Epidermal melanocyte (primary cell): ENCODE measurements around the gene OLA1.

ENCODE experiments used
- DNase-seq: peaks from one replicate; pipeline ENCODE4 v3.0.0; 2011; ENCODE audit warnings: low spot score; ENCODE audit not compliant: insufficient read length

Gene OLA1

GRCh38 chr2:174035981-174036742 is 212.2 kb downstream of the OLA1 start:
- no peak for DNase-seq

- no peak for DNase-seq
Measured at GRCh38 chr2:174035117-174035635, 213.2 kb downstream of the OLA1 start.

GRCh38 chr2:174033163-174033550 is 215.2 kb downstream of the OLA1 start:
- DNase-seq, result no peak

GRCh38 chr2:174031226-174031625 is 217.1 kb downstream of the OLA1 start:
- DNase-seq, result no peak

- DNase-seq, result no peak
Measured at GRCh38 chr2:174028935-174029334, 219.4 kb downstream of the OLA1 start.

- no peak for DNase-seq
Measured at GRCh38 chr2:174027956-174028355, 220.4 kb downstream of the OLA1 start.

GRCh38 chr2:174026122-174026845 is 222.0 kb downstream of the OLA1 start:
- no peak for DNase-seq

- DNase-seq, result no peak
Measured at GRCh38 chr2:174025271-174026121, 222.8 kb downstream of the OLA1 start.

- no peak for DNase-seq
Measured at GRCh38 chr2:174024524-174025270, 223.6 kb downstream of the OLA1 start.

GRCh38 chr2:174023591-174024523 is 224.5 kb downstream of the OLA1 start:
- no peak for DNase-seq
